GM19351 (cell line): ENCODE data around the gene SARNP.
A peak's percentile ranks its signal among the peaks of the same experiment; 100 is the strongest.

ENCODE experiments used
- ATAC-seq: cut with Tn5 transposase; IDR thresholded peaks from one replicate; pipeline ENCODE4 v1.9.1; 2021; ENCODE audit warnings: mild to moderate bottlenecking, moderate library complexity; ENCODE audit not compliant: unreplicated experiment

The SARNP gene

GRCh38 chr12:55712700-55713415, 104.7 kb downstream of the SARNP start:
- ATAC-seq, result no peak

DNA sequence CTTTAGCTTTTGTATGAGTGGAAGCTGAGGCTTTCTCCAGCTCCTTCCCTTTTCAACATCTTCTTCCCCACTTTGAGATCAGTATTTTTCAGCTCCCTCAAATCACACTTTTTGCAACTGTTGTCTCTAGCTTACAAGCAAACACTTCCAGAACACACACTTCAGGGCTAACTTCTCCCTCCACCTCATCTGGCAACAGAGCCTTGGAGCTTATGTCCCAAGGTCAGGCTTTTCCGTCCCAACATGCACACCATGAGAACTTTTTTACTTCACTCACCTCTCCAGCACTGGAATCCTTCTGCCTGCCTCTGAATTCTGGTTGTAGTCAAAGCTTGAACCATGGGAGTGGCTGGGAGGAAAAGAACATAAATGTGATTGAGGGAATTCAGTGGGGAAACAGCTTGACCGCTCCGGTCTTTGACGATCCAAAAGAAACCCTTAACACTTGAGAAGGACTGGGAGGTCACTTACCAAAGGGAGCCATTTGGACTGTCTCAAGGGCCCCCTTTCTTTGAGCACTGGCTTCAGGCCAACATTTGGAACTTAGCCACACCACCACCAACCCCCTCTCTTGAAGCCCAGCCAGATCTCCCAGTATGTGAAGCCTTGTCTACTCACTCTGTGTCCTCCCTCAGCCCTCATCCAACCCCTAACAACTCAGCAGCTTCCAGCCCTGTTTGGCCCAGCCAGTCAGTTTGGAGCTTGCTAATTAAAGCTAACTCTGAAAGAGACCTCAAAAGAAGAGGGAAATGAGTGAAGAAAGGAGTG, 105.6 kb downstream of the SARNP start:
- no peak for ATAC-seq

GRCh38 chr12:55708695-55709233, 108.8 kb downstream of the SARNP start:
- ATAC-seq, result no peak

- peak; percentile 74 for ATAC-seq
Measured at GRCh38 chr12:55707841-55708694, 109.5 kb downstream of the SARNP start, which contains the start of gene ITGA7. Gene ITGA7 (minus strand): TSS chr12:55707904. CDS start chr12:55707682, 222 bp downstream.
